Stimulated activated CD4-positive, alpha-beta T cell treated with anti-CD3 and anti-CD28 coated beads, Interleukin-2, amount 100 ng/mL, for 4 hours (primary cell): ENCODE data around the gene TLDC2.
"Not testable (repeated sequence)": the region's sequence is repeated elsewhere in the genome, so short reads cannot be mapped to it uniquely, and the experiment has no call there.

ENCODE experiments used
- DNase-seq: peaks from one replicate; pipeline ENCODE4 v3.0.0-alpha.2; 2020; ENCODE audit warnings: low read depth

Gene TLDC2

DNA sequence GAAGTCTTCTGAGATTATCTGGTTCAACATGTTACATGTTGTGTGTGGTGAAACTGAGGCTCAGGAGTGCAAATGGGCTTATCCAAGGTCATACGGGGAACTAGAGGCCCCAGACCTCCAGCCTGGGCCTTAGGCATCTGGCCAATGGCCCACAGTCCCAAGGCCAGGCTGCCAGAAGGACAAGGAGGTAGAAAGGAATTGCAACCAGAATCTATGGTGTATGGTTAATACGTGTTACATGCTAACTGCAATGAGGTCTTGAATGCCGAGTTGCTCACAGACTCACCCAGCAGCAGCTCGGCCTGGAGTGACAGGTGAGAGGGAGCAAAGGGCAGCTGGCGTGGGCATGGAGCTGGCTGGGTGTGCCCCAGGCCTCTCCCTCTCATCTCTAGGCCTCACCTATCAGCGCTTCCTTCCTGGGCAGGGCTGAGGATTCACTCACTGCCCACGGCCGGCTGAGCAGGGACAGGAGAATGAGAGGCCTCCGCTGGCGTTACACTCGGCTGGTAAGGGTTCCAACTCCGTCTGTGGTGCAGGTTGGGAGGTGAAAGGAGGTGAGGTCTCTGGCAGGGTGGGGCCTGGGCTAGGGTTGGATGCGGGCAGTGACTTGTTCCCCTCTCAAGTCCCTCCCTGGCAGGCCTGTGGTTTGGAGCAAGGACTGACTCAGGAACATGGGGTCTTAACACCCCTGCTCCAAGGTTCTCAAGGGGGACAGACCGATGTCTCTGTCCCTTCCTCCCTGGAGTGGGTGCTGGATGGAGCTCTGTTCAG lies at the start of gene TLDC2:
Gene TLDC2 (plus strand): TSS at position 437 of the 771 bp plus-strand sequence. CDS start 37 bp downstream, at position 474.
- no peak for DNase-seq

DNA sequence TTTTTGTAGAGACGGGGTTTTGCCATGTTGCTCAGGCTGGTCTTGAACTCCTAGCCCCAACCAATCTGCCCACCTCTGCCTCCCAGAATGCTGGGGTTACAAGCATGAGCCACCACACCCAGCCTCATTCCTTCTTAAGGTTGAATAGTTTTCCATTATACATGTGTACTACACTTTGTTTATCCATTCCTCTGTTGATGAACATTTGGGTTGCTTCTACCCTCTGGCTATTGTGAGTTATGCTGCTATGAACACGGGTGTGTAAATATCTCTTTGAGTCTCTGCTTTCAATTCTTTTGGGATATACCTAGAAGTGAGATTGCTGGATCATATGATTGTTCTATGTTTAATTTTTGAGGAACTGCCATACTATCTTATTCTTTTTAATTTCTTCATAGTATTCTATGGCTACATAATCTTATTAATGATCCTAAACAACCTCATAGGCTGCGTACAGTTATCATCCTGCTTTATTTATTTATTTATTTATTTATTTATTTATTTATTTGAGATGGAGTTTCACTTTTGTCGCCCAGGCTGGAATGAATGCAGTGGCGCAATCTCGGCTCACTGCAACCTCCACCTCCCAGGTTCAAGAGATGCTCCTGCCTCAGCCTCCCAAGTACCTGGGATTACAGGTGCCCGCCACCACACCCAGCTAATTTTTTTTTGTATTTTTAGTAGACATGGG lies 49.2 kb upstream of the TLDC2 start:
- no peak for DNase-seq

DNA sequence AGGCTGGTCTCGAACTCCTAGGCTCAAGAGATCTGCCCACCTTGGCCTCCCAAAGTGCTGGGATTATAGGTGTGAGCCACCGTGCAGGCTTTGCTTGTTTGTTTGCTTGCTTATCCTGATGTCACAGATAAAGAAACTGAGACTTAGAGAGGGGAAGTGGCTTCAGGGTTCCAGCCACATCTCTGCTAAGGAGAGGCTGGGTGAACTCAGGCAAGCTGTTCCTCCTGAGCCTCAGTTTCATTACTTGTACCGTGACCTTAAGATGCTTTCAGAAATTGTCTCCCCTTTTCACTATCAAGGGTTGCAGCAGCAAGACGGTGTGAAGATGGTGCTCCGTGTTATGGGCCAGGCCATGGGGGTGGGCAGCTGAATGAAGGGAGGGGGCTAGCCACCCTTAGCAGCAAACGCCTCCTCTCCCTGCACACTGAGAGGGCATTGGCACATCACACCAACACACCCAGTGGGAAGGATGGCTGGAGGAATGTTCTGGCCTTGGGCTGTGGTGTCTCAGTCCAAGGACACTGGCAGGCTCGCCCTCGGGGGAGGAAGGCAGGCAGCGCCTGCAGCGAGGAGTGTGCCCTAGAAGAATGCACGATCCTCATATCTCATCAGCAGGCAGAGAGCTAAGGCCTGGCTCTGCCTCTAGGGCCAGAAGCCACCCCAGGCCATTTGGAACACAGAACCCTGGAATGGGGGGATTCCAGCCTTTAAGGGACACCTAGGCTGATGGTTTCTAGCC lies 48.2 kb upstream of the TLDC2 start:
- no peak for DNase-seq

DNA sequence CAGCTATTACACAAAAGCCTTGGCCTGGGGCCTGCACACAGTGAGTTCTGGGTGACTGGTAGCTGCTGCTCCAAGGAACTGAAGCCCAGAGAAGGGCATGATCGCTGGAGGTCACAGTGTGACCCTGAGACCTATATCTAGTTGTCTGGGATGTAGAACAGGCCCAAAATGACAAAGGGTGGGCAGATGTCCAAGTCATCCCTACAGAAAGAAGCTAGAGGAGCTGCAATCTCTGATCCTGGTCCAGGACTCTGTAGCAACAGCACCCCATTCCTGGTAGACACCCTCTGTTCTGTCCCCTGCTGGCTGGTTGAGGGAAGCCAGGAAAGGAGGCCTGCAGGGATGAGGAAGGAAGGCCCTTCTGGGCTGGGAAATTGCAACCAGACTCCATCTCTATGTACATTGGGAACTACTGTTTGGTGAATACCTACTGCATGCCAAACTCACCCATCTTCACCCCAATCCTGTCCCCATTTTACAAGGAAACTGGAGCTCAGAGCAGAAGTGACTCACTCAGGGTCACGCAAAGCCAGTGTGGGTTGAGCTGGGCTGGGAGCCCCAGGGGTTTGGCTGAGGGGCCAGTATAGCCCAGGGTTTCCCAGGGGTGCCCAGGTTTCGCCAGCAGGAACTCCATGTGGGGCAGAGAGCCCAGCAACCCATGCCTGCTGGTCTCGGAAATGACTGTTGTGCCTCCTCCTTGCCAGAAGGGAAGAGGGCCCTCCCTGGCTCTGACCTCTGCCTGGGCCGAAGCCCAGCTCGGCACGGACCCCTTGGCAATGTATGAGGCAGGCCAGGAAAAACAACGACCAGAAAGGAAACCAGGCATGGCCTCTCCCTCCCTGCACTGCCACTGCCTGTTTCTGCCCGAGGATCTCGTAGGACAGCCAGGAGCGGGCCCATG lies 44.9 kb upstream of the TLDC2 start:
- DNase-seq = no peak

DNA sequence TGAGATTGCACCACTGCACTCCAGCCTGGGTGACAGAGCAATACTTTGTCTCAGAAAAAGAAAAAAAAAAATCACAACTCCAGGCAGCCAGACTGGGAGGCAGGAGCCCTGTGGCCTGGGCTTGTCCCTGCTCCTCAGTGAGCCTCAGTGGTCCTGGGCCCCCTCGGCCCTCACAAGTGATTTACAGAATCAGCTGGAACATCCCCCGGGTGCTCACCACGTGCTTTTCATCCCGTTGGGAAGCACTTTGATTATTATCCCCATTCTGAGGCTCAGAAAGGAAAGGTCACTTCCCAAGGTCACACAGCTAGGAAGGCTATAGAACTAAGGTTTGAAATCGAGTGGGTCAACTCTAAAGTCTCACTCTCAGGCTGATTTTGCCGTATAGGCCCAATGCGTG lies 43.1 kb upstream of the TLDC2 start:
- DNase-seq = no peak

DNA sequence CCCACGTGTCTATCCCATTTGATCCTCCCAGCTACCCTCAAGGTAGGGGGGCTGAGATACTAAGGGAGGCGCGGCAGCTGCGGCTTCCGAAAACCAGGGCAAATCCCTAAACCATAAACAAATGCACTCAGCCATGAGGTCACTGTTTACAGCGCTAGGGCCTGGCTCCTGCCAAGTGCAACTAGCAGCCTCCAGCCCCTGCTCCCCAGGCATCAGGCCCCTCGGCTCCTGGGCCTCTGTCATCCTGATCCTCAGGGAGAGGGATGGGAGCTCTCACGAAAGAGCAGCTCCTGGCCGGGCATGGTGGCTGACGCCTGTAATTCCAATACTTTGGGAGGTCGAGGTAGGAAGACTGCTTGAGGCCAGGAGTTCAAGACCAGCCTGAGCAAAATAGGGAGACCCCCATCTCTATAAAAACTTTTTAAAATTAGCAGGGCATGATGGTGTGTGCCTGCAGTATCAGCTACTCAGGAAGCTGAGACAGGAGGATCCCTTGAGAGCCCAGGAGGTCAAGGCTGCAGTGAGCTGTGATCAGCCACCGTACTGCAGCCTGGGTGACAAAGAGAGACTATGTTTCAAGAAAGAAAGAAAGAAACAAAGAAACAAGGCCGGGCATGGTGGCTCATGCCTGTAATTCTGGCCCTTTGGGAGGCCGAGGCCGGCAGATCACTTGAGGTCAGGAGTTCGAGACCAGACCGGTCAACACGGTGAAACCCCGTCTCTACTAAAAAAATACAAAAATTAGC lies 42.5 kb upstream of the TLDC2 start:
- no peak for DNase-seq

DNA sequence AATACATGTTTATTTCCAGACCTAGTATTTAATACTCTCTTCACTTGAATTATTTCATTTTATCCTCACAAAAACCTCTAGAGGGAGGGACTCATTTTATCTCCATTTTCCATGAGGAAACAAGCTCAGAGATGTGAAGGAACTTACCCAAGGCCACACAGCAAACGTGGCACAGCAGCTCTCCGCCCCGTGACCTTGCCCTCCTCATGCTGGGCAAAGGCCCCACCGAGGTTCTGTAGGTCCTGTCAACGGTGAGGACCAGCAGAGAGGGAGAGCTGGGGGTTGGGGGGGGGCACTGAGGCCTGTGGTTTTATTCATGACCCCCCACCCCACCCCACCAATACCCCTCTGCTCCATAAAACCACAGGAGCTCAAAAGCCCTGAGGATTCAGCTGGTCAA lies 40.9 kb upstream of the TLDC2 start:
- DNase-seq = no peak

DNA sequence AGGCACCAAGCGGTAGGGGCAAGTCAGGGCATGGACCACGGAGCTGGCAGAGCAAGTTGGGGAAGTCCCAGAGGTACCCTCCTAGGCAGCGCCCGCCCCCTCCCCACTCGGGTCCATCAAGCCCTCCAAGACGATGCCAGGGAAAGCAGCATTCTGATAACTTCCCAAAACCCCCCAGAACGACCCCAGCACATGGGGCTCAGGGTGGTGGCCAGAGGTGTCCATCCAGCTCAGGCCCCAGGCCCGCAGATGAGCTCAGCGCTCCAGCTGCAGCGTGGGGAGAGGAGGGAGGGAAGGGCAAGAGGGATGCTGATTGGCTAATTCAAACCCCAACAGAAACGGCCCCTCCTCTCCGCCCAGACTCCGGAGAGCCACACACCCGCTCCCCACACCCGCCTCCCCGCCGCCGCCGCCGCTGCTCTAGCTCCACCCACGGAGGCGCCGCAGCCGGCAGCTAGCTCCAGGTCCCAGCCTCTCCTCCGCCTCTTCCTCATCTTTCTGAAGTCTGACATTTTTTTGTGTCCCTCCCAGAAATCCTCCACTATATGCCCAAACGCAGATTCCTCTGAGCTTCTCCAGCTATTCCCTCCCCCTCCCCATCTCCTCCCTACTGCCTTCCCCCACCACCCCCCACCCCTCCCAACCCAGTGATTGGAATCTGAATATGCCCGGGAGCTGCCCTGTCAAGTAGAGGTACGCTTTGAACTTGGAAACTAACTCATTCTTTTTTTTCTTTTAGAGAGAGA lies 40.3 kb upstream of the TLDC2 start:
- peak; percentile 71 for DNase-seq

DNA sequence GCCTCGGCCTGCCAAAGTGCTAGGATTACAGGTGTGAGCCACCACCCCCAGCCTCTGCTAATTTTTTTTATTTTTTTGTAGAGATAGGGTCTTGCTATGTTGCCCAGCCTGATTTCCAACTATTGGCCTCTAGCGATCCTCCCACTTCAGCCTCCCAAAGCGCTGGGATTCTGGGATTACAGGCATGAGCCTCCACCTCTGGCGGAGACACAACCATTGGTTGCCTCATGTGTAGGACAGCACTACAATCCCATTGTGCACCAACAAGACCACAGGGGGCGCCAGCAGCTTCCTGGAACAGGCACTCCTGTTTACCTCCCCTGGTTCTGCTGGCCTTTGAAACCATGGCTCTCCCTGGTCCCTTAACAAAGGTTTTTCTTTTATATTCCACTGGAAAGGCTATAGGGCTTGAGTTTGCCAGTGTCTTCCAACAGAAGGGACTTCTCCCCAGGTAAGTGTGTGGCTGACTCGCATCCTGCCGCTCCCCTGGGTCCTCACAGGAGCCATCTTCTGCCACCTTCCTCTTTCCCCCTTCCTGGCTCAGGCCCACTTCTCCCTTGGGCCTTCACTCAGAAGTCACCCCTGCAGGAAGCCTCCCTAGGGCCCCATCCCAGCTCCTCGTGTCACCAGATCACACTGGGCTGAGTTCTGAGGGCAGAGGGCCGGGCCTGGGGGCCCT lies 39.2 kb upstream of the TLDC2 start:
- DNase-seq = no peak

DNA sequence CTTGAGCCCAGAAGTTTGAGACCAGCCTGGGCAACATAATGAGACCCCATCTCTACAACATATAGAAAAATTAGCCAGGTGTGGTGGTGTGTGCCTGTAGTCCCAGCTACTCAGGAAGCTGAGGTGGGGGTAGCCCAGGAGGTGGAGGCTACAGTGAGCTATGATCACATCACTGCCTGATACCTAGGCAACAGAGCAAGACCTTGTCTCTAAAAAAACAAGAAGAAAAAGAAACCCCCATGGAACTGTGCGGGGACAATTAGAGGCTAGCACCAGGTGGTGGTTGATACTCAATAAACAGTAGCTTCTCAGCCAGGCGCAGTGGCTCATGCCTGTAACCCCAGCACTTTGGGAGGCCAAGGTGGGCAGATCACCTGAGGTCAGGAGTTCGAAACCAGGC lies 37.6 kb upstream of the TLDC2 start:
- DNase-seq = not testable (repeated sequence)

DNA sequence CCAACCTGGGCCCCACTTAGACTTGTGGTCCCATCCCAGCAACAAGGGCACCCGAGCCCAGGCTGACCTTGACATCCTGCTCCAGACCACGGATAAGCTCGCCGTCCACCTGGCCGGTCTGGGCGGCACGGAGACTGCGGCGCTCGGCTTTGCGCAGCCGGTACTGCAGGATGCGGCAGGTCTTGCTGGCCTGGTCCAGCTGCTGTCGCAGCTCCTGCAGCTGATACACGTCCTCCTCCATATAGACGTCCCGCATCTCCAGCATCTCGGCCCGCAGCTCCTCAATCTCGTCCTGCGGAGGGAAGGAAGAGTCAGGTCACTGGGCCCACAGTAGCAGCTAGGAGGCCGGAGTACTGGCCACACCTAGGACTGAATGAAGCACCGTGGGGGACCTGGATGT lies 36.8 kb upstream of the TLDC2 start:
- DNase-seq = no peak

DNA sequence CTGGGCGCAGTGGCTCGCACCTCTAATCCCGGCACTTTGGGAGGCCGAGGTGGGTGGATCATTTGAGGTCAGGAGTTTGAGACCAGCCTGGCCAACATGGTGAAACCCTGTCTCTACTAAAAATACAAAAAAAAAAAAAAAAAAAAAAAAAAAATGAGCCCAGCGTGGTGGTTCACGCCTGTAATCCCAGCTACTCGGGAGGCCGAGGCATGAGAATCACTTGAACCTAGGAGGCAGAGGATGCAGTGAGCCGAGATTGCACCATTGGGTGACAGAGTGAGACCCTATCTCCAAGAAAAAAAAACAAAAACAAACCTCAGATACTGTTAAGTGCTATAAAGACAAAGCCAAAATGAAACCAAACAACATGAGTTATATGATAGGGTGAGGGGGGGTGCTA lies 34.9 kb upstream of the TLDC2 start:
- not testable (repeated sequence) for DNase-seq

DNA sequence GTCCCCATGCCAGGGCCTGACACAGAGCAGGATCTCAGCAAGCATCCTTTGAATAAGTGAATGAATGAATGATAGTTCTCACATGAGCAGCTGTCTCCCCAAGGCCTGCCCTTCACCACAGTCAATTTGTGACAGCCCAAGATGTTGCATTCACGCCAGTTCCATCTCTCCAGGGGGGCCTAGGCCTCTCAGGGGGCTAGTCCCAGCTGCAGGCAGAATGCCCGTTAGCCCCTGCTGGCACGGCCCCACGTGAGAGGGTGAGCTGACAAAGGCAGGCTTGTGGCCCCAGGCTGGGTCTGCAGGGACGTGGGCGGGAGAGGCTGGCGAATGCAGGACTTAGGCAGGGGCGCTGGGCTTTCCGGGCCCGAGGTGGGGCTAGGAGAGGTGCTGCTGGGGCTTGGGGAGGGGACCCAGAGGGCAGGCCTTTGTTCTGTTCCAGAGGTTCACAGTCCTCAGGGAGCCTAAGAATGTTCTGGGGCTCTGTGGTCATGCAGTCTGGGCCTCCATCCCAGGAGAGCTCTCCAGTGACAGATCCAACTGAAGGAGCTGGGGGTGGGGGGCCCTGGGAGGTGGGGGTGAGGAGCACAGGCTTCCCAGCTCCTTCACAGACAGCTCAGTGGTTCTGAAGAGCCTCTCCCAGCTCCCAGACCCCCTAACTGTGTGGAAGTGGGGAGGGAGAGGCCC lies 30.5 kb upstream of the TLDC2 start:
- DNase-seq = no peak

DNA sequence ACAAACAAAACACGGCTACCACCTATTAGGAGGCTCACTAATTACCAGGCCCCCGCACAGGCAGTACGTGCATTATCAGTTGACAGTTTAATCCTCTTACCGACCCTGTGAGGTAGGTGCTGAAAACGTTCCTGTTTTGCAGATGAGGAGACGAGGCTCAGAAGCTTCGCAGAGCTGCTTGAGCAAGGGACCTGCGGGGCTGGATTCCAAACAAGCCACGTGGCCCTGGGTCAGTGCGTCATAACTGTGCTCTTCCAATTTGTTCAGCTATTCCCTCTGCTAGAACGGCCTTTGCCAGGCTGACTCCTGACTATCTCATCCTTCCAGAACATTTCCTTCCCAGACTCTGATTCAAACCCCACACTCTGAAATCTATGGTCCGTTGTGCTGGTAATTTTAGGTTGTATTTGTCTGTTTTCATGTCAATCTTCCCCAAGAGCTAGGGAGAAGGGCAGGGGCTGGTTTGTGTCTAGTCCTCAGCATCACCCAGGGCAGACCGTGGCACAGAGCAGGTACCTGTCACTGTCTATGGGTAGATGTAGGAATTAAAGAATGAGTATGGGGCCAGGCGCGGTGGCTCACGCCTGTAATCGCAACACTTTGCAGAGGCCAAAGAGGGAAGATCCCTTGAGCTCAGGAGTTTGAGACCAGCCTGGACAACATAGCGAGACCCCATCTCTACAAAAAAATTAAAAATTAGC lies 28.8 kb upstream of the TLDC2 start:
- no peak for DNase-seq

DNA sequence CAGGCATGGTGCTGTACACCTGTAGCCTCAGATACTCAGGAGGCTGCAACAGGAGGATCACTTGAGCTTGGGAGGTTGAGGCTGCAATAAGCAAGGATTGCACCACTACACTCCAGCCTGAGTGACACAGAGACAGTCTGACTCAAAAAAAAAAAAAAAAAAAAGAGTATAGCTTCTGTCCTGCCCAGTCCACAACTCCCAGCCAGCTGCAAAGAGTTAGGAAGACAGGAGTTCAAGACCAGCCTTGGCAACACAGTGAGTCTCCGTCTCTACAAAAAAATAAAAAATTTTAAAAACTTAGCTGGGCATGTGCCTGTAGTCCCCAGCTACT lies 28.3 kb upstream of the TLDC2 start:
- DNase-seq = no peak

DNA sequence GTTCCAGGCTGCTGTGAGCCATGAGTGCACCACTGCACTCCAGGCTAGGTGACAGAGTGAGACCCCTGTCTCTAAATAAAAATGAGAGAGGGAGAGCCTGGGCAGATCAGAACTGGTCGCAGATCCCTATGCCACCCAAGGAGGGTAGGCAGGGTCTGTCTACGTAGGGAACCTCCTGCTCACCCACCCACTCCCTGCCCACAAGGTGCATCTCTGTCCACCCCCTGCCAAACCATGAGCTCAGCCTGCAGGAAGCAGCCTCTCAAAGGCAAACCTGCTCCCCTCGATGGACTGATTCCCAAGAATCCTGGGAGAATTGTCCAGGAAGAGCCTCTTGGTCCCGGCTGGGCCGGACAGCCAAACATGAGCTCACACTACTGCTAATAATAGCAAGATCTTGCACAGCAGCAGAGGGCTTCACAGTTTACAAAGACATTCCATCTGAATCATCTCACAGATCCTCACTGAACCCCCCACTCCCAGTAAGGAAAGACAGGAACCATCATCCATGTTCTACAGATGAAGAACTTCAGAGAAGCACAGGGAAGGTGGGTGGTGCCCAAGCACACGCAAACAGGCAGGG lies 27.8 kb upstream of the TLDC2 start:
- no peak for DNase-seq

DNA sequence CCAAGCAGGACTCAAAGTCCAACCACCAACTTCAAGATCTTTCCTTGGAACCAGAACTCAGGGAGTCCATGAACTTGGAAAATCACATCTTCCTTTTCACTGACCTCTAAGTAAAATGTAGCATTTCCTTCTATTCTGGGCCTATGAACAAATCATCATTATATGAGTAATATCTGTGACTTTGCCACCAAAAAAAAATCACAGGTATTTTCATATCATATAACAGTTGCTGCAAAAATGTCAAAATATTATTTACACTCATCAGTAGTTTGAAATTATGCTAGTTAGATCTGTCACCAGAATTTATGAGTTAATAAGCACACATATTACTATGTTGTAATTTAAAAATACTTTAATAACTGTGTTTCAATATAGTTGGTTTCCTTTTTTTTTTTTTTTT lies 27.3 kb upstream of the TLDC2 start:
- no peak for DNase-seq

DNA sequence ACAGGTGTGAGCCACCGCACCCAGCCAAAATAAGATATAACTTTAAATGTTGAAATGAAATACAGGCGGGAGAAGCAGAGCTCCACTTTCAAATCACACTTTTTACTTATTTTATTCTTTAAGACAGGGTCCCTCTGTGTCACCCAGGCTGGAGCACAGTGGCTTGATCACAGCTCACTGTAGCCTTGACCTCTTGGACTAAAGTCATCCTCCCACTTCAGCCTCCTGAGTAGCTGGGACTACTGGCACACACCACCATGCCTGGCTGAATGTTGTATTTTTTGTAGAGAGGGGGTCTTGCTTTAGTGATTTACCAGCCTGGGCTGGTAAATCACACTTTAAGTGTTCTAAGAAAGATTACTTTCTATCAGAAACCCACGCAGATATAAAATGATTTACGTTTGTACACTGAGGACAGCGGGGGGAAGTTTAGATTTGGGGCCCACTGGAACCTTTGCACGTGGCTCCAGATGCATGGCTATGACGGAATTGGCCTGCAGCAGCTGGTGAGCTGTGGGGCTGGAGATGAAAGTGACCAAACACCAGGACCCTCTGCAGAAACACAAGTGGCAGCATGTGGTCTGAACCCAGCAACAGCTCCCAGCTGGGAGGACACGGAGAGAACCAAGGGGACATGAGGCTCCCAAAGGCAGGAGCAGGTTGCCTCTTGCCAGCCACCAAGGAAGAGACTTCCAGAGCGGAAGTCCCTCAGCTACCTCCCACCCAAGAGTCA lies 26.4 kb upstream of the TLDC2 start:
- no peak for DNase-seq
